MM.1S (cell line): Measurements from ENCODE around the gene NRXN3.

Experiments used
- EZH2 ChIP-seq: fragments of 300-600 bp; sonication (generic); optimal IDR thresholded peaks from 2 replicates; pipeline ENCODE3; 2017; ENCODE audit warnings: low read depth, mild to moderate bottlenecking, antibody characterized with exemption, low read length, mixed read lengths
- EZH2phosphoT487 ChIP-seq: fragments of 300-600 bp; sonication (generic); IDR thresholded peaks from 2 replicates; pipeline ENCODE4 v1.6.1; 2018; ENCODE audit warnings: antibody characterized with exemption, low read length
- TF ChIP-seq, protein P1 (sequence below): fragments of 300-600 bp; sonication (generic); IDR thresholded peaks from 2 replicates; pipeline ENCODE4 v1.5.1; 2016; ENCODE audit warnings: antibody characterized with exemption, low read length, mixed read lengths

DNA sequence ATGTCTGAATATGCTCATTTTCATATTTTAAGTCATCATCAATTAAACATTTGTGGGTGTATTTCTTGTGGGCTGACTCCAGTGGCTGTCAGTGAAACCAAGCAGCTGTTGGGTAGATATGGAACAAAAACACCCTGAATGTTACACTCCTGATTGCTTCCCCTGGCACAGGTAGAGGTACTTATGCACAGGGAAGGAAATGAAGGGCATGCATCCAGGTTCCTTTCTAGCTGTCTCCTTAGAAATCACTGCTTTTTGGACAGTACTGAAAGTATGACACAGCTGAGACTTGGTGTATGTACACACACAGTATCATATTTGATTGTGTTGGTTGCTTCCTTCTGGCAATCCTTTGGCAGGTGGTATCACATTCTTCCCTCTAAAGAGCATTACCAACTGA lies 1034.4 kb downstream of the NRXN3 start:
- TF ChIP-seq, protein P1, sequence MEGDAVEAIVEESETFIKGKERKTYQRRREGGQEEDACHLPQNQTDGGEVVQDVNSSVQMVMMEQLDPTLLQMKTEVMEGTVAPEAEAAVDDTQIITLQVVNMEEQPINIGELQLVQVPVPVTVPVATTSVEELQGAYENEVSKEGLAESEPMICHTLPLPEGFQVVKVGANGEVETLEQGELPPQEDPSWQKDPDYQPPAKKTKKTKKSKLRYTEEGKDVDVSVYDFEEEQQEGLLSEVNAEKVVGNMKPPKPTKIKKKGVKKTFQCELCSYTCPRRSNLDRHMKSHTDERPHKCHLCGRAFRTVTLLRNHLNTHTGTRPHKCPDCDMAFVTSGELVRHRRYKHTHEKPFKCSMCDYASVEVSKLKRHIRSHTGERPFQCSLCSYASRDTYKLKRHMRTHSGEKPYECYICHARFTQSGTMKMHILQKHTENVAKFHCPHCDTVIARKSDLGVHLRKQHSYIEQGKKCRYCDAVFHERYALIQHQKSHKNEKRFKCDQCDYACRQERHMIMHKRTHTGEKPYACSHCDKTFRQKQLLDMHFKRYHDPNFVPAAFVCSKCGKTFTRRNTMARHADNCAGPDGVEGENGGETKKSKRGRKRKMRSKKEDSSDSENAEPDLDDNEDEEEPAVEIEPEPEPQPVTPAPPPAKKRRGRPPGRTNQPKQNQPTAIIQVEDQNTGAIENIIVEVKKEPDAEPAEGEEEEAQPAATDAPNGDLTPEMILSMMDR: no peak
- no peak for TF ChIP-seq EZH2phosphoT487
- no peak for TF ChIP-seq EZH2
